Smooth muscle cell of the pulmonary artery (primary cell): ENCODE data around the gene HSPA12B. TPM values are rescaled to one million over a fixed set of nuclear protein-coding genes. Genes with fewer than 3 reads are reported as not detected.

ENCODE experiments used
- total RNA-seq: library from RNA; depleted of rRNA; stranded (reverse); fragments of >200 nt; gene quantifications from 2 replicates; pipeline ENCODE4 v1.2.3, GENCODE V29; 2014

HSPA12B gene, protein sequence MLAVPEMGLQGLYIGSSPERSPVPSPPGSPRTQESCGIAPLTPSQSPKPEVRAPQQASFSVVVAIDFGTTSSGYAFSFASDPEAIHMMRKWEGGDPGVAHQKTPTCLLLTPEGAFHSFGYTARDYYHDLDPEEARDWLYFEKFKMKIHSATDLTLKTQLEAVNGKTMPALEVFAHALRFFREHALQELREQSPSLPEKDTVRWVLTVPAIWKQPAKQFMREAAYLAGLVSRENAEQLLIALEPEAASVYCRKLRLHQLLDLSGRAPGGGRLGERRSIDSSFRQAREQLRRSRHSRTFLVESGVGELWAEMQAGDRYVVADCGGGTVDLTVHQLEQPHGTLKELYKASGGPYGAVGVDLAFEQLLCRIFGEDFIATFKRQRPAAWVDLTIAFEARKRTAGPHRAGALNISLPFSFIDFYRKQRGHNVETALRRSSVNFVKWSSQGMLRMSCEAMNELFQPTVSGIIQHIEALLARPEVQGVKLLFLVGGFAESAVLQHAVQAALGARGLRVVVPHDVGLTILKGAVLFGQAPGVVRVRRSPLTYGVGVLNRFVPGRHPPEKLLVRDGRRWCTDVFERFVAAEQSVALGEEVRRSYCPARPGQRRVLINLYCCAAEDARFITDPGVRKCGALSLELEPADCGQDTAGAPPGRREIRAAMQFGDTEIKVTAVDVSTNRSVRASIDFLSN
- 0.03 TPM in 1 of 2 replicates, not detected in the other for total RNA-seq

DNA sequence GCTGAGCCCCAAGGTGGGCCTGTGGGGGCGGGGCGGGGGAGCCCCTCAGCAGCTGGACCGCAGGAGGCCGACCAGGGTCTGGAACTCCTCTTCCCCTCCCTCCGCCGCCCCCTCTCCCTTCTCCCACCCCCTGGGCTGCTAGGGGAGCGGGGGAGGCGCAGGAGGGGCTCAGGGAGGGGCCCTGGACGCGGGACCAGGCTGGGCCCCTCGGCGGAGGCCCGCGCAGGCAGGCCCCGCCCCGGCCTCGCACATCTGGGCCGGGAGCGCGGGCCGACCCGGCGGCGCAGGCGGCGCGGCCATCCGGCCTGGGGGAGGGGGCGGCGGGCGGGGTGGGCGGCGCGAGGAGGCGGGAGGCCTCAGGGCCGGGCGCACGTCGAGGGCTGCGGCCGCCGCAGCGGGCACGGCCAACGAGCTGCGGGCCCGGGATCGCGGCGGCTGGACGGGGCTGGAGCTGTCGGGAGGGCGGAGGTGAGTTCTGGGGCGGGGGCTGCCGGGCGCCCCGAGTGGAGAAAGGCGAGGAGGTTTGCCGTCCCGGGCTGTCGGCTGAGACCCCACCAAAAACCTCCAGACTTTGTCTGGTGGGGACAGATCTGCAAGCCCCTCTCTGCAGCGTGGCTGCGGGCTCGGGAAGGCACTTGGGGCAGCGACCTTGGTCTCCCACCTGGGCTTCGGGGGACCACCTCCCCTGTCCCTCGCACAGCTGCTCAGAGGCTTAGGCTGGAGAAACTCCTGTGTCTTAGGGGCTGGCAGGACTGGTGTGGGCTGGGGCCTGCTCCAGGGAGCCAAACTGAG, at the start of gene HSPA12B:
HSPA12B (plus strand) TSS at position 359 of the 792 bp plus-strand sequence. CDS start 5,990 bp downstream, outside the sequence.

GRCh38 chr20:3712279-3712873, 20.1 kb upstream of the HSPA12B start, which contains the start of gene SIGLEC1:
SIGLEC1 (minus strand) TSS chr20:3712600; CDS start chr20:3707128, 5,472 bp downstream.

DNA sequence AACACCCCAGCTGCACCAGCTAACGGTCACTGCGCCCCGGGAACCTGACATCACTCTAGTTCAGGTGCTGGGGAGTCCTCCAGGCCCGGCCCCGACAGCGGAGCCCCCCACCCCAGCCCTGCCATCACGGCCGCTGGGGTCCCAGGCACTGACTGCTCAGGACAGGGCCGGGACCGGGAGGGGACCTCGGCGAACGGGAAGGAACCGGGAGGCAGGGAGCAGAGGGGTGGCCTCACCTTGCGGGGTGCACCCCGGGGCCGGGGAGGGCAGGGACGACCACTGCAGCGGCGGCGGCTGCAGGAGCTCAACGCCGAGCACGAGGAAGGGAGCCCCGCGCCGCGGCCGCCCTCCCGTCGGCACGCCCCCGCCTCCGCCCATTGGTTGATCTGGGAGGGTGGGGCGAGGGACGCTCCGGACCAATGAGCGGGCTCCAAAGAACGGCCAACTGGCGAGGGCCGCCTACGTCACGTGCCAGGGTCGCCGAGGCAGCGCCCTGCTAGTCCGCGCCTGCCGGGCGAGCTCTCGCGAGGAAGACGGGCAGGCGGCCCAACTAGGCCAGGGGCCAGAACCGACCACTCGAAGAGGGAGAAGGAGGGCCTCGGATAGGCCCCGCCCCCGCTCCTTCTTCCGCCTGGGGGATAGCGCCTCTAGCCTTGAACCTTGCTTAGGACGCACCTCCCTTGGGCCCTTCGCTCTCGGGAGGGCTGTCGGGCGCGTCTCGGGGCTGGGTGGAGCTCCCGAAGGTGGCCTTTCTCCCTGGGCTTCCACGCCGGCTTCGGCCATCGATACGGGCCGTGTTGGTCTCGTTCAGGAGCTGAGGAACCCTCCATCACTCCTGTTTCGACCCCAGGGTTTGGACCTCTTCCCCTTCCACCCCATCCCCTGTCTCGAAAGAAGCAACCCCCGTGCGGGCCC, 35.2 kb downstream of the HSPA12B start, which contains the start of gene ADISSP:
ADISSP (minus strand) TSS at position 327 of the 915 bp plus-strand sequence. CDS start 7,653 bp downstream, outside the sequence.

GRCh38 chr20:3781153-3781910, 48.8 kb downstream of the HSPA12B start, which contains the start of gene SPEF1:
SPEF1 (minus strand) TSS chr20:3781448; CDS start chr20:3781287, 161 bp downstream.

GRCh38 chr20:3786665-3787323, 54.3 kb downstream of the HSPA12B start, which contains the start of gene CENPB:
CENPB (minus strand) TSS chr20:3786740; CDS start chr20:3786483, 257 bp downstream.

DNA sequence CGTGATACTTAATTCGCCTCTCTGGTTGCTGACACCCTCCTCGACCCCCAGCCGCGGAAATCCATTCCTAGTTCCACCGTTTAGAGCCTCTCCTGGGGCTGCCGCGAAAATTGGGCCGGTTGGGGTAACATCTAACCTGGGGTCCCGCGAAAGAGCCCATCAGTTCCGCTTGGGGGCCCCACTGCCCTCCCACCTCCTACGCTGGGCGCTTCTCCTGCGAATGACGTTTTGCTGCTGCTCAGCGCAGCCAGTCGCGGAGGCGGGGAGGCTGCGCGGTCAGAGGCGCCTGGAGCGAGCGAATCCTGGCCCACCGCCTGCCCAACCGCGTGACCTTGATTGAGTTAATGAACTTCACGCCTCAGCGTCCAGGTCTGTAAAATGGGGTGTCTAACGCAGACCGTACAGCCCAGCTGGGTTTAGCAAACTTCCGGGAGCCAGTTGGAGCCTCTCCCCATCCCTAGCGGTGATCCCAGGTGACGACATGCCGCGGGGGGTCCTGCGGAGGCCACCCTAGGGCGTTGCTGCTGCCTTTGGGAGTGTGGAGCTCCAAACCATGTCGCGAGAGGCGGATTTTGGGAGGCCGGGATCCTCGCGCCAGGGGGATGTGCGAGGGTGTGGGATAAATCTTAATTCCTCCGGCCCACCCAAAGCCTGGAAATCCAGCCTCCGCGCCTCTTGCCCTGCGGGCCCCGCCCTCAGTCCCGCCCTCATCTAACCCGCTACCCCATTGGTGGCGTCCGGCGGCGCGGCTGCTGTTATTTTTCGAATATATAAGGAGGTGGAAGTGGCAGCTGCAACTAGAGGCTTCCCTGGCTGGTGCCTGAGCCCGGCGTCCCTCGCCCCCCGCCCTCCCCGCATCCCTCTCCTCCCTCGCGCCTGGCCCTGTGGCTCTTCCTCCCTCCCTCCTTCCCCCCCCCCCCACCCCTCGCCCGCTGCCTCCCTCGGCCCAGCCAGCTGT, 63.3 kb downstream of the HSPA12B start, which contains the start of gene CDC25B:
CDC25B (plus strand) TSS at position 800 of the 958 bp plus-strand sequence. CDS start 222 bp downstream, outside the sequence.

Other genes with a start within 250 kb of the HSPA12B start
- not detected in 2 replicates for gene GFRA4, start 69.3 kb upstream of the HSPA12B start, total RNA-seq
- gene ADAM33, start 50.7 kb upstream of the HSPA12B start, total RNA-seq = 11.3 and 15.3 TPM in 2 replicates
- gene SIGLEC1, start 20.1 kb upstream of the HSPA12B start, total RNA-seq = not detected in 2 replicates
- gene ADISSP, start 35.1 kb downstream of the HSPA12B start, total RNA-seq = 17.5 and 32.5 TPM in 2 replicates
- gene SPEF1, start 48.8 kb downstream of the HSPA12B start, total RNA-seq = 0.13 and 0.20 TPM in 2 replicates
- gene CENPB, start 54.1 kb downstream of the HSPA12B start, total RNA-seq = 101 and 113 TPM in 2 replicates
- gene CDC25B, start 63.6 kb downstream of the HSPA12B start, total RNA-seq = 32.2 and 33.4 TPM in 2 replicates
- 18.2 and 19.5 TPM in 2 replicates for gene AP5S1, start 87.9 kb downstream of the HSPA12B start, total RNA-seq
- 30.9 and 34.4 TPM in 2 replicates for gene MAVS, start 114.1 kb downstream of the HSPA12B start, total RNA-seq
- gene PANK2, start 156.7 kb downstream of the HSPA12B start, total RNA-seq = 41.0 and 41.4 TPM in 2 replicates